COR-L47 (cell line): ENCODE data around the gene DOP1B.
"Not testable (repeated sequence)": the region's sequence is repeated elsewhere in the genome, so short reads cannot be mapped to it uniquely, and the experiment has no call there.

Source experiments
- DNase-seq: peaks from one replicate; lab custom pipeline; 2025; lab: John Stamatoyannopoulos, UW

The DOP1B gene

DNA sequence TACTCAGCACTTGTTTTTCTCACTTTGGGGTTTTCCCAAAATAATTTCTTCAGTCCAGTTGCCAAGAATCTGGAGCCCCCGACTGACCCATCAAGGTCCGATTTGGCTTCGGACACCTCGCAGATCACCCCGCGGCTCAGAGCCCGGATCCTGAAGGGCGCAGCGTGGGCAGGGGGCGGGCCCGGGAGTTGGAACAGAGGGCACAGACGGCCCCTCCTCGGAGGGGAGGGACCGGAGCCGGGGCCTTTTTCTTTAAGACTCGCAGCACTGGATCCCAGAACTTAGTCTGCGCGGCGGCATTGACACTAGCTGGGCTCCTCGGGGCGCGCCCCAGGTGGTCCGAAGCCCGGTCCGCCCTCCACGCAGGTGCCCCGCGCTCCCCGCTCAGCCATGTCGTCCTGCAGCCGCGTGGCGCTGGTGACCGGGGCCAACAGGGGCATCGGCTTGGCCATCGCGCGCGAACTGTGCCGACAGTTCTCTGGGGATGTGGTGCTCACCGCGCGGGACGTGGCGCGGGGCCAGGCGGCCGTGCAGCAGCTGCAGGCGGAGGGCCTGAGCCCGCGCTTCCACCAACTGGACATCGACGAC lies 21.7 kb upstream of the DOP1B start, which contains the start of gene CBR3:
CBR3 (plus strand) TSS at position 277 of the 588 bp plus-strand sequence; CDS start at position 391, 114 bp downstream.
- peak; percentile 51 for DNase-seq

DNA sequence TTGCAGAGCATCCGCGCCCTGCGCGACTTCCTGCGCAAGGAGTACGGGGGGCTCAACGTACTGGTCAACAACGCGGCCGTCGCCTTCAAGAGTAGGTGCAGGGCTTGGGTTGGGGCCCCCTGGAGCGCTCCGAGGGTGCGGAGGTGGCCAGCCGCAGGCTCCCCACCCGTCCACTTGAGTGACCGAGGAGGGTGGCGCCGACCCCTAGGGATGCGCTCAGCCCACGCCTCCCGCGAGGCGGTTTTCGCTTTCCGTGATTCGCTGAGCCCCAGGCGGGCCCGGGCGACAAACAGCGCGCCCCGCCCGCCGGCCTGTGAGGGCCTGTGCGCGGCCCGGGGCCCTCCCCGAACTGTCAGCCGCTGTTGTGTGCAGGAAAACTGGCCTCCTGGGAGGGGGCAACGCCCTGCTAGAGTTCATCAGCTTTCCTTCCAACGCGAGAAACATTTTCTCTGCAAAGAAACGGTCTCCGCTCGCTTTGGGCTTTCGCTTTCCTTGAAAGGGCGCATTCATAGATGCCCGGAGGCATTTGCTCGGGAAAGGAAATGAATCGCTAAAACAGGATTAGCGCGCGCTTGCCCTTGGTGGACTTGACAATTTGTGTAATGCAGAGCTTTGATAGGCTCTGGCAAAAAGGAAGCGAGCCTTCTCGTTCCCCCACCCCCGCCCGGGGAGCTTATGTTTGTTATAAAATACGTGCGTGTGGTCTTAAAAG lies 21.1 kb upstream of the DOP1B start:
- DNase-seq: peak; percentile 77

DNA sequence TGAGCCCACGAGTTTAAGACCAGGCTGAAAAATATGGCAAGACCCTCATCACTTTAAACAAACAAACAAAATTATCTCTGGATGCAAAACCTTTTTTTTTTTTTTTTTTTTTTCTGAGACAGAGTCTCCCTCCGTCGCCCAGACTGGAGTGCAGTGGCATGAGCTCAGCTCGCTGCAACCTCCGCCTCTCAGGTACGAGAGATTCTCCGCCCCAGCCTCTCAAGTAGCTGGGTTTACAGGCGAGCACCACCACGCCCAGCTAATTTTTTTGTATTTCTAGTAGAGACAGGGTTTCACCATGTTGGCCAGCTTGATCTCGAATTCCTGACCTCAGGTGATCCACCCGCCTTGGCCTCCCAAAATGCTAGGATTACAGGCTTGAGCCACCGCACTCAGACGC lies 16.8 kb upstream of the DOP1B start:
- DNase-seq: not testable (repeated sequence)

DNA sequence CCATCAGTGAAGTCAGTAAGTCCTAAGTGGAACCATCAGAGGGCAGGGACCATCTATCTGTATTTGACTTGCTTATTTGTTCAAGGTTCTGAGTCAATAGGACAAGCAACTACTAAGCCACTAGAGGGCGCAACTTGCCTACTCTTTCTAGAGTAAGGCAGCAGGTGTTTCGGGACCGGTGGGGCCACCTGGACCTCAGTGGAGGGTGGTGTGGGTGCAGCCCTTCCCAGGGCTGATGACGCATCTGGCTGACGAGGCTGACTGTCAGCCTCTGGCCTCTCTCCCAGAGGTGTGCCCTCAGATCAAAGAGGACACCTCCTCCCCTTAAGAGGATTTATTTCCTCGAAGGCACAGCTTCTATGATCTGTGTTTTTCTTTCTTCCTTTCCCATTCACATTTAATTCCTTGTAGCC lies 15.1 kb upstream of the DOP1B start:
- DNase-seq: peak; percentile 99

DNA sequence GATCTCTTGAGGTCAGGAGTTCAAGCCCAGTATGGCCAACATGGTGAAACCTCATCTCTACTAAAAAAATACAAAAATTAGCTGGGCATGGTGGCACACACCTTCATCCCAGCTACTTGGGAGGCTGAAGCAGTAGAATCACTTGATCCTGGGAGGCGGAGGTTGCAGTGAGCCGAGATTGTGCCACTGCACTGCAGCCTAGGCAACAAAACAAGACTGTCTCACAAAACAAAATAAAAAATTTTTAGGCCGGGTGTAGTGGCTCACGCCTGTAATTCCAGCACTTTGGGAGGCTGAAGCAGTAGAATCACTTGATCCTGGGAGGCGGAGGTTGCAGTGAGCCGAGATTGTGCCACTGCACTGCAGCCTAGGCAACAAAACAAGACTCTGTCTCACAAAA lies 12.4 kb upstream of the DOP1B start:
- DNase-seq: not testable (repeated sequence)

DNA sequence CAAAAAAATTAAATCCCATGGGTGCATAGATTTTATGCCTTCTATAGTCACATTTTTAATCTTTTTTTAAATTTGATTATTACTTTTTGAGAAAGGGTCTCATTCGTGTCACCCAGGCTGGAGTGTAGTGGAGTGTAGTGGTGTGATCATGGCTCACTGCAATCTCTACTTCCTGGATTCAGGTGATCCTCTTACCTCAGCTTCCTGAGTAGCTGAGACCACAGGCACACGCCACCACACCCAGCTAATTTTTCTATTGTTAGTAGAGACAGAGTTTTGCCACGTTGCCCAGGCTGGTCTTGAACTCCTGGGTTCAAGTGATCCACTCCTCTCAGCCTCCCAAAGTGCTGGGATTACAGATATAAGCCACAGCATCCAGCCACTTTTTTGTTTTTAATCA lies 11.4 kb upstream of the DOP1B start:
- no peak for DNase-seq

DNA sequence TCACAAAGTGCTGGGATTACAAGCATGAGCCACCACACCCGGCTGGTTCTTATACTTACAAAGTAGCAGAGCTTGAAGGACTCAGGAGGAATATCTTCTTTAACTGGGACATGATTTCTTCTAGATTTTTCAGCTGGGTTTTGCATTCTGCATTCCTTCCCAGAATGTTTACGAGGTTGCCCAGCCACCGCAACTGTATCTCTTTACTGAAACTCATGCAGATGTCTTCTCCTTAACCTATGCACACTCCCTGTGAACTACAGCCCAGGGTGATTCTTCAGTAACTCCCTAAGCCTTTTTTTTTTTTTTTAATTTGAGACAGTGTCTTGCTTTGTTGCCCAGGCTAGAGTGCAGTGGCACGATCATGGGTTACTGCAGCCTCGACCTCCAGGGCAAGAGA lies 8.7 kb upstream of the DOP1B start:
- DNase-seq: no peak

DNA sequence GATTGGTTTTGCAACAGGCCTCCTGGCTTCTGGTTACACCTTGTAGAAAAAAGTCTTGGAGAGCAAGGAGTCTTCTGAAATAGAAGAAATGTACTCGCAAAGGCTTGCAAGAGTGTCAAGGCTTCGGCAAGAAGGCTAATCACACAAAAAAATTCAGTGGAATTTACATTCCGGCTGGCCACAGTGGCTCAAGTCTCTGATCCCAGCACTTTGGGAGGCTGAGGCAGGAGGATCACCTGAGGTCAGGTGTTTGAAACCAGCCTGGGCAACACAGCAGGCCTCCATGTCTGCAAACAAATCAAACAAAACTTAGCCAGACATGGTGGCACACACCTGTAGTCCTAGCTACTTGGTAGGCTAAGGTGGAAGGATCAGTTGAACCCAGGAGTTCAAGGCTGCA lies 7.7 kb upstream of the DOP1B start:
- DNase-seq: no peak

DNA sequence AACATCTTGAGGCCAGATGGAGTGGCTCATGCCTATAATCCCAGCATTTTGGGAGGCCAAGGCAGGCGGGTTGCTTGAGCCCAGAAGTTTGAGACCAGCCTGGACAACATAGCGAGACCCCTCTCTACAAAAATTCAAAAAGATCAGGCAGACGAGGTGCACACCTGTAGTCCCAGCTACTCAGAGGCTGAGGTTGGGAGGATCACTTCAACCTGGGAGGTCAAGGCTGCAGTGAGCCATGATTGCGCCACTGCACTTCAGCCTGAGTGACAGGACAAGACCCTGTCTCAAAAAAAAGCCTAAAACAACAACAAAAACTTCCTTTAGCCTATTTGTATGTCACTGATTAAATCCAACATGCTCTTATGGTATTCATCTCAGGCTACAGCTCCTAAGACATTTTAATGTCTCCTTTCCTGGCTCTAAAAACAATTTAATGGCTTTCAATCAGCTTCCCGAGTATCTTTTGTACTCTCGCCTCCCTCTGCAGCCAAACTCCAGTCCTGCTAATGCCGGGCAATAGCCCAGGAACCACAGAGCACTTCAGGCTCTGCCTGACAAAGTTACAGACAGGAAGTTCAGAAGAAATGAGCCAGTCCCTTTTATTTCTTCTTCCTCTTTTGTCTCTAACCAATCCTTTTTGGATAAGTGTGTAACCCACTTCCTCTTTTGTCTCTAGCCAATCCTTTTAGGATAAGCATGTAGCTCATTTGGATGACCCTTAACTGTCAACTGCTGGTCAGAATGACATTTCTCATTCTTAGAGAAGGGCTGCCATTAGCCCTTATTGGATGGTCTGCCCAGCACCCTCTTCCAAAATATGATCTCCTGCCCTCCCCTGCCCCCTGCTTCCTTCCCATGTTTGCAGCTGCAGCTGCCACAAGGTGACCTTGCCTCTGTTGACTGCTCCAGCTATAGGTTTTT lies 6.6 kb upstream of the DOP1B start:
- no peak for DNase-seq

DNA sequence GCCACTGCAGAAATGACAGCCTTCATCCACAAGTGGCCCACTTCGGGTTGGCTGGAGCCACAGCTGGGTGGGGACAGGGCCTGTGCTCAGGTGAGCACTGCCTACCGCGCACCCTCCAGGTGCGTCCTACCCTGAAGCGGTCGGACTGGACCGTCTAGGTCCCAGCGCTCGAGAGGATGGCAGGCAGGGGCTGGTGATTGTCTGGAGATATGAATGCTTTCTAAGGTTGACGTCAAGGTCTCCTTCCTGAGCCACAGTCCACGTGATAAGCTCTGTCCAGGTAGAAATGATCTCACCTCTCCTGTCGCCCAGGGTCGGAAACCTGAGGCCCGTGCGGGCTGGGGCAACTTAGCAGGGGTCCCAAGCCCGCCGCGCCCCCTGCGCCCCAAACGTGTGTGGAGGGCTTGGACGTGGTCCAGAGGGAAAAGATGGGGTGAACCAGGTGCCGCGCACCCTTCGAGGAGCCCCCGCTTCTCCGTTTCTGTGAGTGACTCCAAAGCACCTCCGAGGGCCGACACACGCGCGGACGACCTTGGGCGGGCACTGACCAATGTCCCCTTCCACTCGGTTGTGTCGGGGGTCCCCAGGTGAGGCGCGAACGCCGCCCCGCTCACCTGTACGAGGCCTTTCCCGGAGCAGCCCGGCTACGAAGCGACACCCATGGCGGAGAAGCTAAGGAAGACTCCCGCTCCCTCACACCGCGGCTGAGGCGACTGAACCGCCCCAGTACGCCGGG lies 853 bp upstream of the DOP1B start:
- DNase-seq: no peak

DNA sequence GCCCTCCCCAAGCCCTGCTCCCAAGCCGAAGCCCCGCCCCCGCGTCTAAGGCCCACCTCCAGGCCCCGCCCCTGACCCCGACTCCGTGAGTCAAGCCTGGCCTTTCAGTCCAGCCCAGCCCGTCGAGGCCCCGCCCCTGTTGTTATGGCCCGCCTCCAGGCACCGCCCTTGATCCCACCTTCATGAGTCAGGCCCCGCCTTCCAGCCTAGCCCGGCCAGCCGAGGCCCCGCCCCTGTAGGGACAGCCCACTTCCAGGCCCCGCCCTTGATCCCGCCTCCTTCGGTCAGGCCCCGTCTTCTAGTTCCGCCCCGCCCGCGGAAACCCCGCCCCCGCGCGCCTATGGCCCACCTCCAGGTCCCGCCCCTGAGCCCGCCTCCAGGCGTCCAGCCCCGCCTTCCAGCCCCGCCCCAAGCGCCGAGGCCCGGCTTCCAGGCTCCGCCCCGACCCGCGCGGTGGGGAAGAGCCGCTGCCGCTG lies 247 bp upstream of the DOP1B start:
- peak; percentile 98 for DNase-seq

DNA sequence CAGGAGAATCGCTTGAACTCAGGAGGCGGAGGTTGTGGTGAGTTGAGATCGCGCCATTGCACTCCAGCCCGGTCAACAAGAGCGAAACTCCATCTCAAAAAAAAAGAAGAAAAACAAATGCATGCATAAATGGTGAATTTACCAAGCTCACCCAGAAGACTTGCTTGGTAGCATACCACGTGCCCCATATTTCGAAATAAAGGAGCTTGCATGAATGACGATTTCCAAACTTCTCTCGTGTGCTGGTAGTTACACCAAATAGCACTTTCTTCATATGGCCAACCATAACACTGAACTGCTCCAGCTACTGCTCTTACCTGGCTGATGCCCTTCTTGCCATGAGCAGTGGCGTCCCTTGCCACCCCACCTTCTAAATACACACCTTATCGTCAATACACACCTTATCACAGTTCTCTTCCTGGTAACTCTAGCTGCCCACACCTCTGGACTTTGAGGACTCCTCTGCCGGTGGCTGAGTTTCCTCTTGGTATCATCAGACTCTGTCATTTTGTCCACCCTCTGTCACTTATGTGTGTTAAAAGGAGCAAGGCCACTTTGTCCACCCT lies 2.8 kb downstream of the DOP1B start:
- no peak for DNase-seq

DNA sequence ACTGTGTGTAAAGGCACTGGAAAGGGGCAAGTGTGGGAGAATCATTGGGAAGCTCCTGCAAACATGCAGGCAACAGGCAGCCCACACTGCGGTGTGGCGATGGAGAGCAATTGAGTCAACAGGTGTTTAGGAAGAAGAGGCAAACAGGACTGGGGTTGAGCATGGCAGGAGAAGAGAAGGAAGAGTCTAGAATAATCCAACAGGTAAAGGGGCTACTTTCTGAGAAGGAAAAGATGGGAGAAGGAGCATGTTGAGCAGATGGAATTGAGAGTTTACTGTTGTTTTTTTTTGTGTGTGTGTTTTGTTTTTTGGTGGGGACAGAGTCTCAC lies 4.2 kb downstream of the DOP1B start:
- no peak for DNase-seq

DNA sequence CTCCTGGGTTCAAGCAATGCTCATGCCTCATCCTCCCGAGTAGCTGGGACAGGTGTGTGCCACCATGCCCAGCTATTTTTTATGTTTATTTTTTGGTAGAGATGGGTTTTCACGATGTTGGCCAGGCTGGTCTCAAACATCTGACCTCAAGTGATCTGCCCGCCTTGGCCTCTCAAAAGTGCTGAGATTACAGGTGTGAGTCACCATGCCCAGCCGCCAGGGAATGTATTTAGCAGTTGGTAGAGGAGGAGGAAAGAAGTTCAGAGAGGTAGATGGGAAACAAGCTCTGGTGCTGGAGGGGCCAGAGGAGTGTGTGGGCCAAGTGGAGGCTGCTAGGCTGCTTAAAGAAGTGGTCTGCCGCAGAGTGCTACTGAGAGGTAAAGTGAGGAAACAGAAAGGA lies 6.0 kb downstream of the DOP1B start:
- no peak for DNase-seq

DNA sequence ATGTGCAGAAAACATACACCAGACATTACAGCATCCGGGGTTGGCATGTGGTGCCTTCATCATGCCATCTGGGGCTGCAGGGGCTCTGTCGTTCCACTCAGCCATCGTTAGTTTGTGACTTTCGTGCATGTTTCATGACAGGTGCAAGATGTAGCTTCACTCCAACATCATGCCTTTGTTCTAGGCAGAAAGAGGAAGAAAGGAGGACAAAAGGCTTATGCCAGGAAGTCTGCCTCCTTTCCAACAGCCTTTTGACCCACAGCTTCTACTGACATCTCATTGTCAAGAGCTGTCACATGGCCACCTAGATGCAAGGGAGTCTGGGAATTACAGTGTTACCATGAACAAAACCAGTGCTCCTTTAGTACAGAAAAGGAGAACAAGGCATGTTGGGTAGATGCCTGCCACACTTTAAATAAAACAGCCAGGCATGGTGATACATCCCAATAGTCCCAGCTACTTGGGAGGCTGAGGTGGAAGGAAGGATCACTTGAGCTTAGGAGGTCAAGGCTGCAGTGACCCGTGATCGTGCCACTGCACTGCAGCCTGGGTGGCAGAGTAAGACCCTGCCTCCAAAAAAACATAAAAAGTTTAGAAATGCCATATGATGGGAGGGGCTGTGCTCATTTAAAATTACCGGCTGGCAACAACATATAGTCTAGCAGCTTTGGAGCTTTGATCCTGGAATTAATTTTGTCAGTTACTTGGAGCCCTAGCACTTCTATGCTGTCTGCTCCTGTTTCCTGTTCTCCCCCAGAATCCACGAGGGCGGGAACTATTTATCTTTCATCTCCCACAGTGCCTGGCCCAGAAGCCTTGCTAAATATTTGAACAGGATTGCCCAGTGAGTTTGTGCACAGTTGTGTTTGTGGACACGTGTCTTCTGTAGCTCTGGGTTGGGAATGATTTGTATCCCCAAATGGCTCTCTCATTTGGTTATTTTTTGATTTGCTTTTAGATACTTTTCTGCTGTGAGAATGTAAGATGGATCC lies 7.4 kb downstream of the DOP1B start:
- peak; percentile 53 for DNase-seq

DNA sequence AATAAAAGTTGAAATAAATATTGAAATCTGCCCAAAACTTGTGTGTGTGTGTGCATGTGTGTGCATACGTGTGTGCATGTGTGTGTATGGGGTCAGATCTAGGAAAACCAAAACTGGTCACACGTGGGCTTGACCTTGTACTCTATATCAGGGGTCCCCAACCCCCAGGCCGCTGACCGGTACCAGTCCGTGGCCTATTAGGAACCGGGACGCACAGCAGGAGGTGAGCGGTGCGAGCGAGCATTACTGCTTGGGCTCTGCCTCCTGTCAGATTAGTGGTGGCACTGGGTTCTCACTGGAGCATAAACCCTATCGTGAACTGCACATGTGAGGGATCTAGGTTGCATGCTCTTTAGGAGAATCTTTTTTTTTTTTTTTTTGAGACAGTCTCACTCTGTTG lies 8.7 kb downstream of the DOP1B start:
- DNase-seq: no peak

DNA sequence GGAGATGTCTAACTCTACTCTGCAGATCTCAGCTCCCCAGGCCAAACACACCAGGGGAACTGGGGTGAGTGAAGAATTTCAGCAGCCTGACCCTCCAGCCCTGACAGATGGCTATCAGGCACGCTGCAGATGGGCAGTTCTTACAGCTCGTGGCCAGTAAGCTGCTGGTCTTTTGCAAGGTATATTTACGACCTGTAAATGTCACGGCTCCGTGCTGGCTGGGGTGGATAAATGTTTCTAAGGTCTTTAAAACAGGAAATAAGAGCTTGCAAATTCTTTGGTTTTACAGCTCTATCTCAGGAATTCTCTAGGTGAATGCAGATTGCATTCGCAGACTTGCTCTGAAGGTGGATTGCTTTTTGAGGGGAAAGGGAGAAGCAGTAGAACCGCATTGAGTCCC lies 10.1 kb downstream of the DOP1B start:
- no peak for DNase-seq

DNA sequence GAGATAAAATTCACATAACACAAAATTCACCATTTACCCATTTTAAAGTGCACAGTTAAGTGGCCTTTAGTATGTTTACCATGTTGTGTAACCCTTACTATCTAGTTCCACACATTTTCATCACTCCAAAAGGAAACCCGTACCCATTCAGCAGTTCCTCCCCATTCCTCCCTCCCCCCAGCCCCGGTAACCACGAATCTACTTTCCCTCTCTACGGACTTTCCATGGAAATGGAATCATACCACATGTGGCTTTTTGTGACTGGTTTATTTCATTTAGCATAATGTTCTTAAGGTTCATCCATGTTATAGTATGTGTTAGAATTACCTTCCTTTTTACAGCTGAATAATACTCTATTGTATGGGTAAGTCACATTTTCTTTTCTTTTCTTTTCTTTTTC lies 10.9 kb downstream of the DOP1B start:
- no peak for DNase-seq

DNA sequence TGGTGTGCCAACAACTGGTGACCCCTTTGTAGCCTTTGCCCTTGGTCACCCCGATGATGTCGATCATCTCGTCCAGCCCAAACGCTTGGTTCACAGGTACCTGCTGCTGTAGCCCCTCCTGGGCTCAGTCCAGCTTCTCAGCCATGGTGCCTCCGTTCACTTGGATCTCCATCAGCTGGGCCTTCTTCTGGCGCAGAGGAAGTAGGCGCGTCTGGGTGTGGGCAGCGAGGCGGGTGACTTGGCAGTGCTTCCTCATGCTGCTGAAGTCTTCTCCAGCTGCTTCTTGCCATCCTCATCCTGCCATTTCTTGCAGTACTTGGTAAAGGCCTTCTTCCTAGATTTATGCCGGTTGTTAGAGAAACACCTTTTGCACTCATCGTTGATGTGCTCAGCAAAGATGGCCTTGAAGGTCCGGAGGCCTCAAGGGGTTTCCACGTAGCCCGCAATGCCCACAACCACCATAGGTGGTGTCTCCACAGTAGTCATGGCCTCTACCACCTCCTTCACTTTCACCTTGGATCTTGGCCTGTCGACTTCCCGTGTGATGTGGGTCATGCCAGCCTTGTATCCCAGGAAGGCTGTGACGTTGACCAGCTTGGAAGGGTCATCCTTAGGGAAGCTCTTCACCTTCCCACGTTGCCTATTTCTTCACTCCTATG lies 13.0 kb downstream of the DOP1B start:
- no peak for DNase-seq

DNA sequence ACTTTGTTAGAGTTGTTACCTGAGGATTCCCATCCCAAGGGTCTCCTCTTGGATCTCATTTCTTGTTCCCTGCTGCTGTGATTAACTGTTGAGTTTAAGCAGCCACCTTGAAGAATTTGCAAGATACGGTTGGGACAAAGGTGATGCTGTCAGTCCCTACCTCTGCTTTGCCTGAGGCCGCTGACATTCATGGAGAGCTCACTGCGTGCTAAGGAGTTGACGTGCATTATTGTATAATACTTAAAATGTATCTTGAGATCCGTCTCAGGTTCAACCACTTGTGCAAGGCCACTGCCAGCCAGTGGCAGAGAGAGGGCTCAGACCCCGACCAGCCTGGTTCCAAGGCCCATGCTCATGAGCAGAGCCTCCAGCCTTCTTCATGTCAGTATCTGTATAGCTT lies 14.2 kb downstream of the DOP1B start:
- no peak for DNase-seq
